ENCODE results near the gene CTNNBL1.

Gene CTNNBL1

DNA sequence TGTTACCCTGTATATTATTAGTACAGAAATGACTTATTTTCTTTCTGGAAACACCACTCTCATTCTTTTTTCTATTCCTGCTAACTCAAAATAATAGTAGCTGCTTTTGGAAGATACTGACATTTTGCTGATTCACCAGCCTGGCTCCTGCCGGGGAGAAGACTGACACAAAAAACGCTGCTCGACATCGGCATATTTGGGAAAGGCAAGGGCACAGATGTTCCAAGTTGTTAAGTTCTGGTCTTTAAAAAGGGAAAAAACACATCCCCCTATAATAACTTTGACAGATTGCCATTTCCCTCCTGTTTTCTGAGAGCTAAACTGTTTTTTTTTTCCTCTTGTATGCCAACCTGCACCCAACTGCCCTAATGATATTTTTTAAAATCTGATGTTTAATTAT, 55.4 kb downstream of the CTNNBL1 start:
- no peak overlapping the region for H3K4me3 ChIP-seq (replicated peaks; ENCODE audit: low read depth, low read length)
- no peak for DNase-seq (ENCODE audit: extremely low read depth, low read depth)
- TF ChIP-seq, protein P1, sequence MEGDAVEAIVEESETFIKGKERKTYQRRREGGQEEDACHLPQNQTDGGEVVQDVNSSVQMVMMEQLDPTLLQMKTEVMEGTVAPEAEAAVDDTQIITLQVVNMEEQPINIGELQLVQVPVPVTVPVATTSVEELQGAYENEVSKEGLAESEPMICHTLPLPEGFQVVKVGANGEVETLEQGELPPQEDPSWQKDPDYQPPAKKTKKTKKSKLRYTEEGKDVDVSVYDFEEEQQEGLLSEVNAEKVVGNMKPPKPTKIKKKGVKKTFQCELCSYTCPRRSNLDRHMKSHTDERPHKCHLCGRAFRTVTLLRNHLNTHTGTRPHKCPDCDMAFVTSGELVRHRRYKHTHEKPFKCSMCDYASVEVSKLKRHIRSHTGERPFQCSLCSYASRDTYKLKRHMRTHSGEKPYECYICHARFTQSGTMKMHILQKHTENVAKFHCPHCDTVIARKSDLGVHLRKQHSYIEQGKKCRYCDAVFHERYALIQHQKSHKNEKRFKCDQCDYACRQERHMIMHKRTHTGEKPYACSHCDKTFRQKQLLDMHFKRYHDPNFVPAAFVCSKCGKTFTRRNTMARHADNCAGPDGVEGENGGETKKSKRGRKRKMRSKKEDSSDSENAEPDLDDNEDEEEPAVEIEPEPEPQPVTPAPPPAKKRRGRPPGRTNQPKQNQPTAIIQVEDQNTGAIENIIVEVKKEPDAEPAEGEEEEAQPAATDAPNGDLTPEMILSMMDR (IDR thresholded peaks at IDR 0.05; ENCODE audit: low read depth, low read length, missing control alignments) = no peak

GRCh38 chr20:37749620-37750403, 56.0 kb downstream of the CTNNBL1 start:
- TF ChIP-seq, protein P1 (IDR thresholded peaks at IDR 0.05; ENCODE audit: low read depth, low read length, missing control alignments) = no peak

DNA sequence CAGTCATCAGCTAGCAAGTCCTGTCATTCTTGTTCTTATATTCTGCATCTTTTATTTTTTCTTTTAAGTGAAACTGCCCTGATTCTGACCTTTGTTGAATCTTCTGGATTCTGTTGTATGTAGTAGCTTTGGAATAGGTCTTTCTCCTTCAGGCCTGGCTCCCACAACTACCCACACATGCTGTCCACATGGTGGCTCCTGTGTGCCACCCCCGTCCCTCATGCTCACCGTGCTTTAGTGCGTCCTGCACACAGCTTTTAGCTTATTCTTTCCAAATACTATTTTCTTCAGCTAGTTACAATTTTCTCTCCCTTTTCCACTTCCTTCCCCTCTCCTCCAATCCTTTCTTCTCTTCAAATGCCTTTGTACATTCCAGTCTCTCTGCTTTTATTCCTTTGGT, 61.8 kb downstream of the CTNNBL1 start:
- DNase-seq (ENCODE audit: extremely low read depth, low read depth) = peak; percentile 32
- TF ChIP-seq, protein P1 (IDR thresholded peaks at IDR 0.05; ENCODE audit: low read depth, low read length, missing control alignments) = no peak
- H3K4me3 ChIP-seq (replicated peaks; ENCODE audit: low read depth, low read length) = no peak overlapping the region

More at GRCh38 chr20:37749620-37750403, 56.0 kb downstream of the CTNNBL1 start:
- H3K4me3 ChIP-seq (replicated peaks; ENCODE audit: low read depth, low read length) = no peak overlapping the region
- no peak for DNase-seq (ENCODE audit: extremely low read depth, low read depth)

DNA sequence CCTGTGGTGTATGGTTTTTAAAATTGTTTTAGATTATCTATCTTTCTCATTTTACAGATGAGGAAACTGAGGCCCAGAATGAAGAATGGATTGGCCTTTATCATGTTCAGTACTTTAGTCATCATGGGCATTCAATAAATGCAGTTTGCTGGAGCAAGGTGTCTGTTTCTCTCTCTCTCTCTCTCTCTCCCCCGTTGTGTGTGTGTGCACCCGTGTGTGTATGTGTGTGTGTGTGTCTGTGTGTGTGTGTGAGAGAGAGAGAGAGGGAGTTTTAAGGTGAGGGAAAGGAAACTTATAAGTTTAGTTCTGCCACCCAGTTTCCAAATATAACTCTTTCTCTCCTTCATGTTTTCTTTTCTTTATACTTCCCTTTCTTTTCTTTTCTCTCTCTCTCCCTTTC, 62.4 kb downstream of the CTNNBL1 start:
- no peak for DNase-seq (ENCODE audit: extremely low read depth, low read depth)
- no peak overlapping the region for H3K4me3 ChIP-seq (replicated peaks; ENCODE audit: low read depth, low read length)
- TF ChIP-seq, protein P1 (IDR thresholded peaks at IDR 0.05; ENCODE audit: low read depth, low read length, missing control alignments) = no peak

DNA sequence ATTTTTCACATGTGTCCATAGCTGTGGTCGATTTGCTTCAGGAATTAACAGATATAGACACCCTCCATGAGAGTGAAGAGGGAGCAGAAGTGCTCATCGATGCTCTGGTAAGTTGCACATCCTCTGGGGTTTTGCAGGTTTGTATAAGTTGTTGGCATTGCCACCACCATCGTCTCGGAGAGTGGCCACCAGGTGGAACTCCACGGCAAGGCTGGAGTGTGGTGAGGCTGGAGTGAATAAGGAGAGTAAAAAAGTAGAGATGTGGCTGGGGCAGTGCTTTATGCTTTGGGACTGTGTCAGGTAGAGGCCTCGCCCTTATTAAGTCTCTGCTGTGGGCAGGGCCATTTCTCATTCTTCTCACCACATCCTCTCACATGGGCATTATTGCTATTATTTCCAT, 63.7 kb downstream of the CTNNBL1 start:
- TF ChIP-seq, protein P1 (IDR thresholded peaks at IDR 0.05; ENCODE audit: low read depth, low read length, missing control alignments) = peak; percentile 7
- no peak overlapping the region for H3K4me3 ChIP-seq (replicated peaks; ENCODE audit: low read depth, low read length)
- DNase-seq (ENCODE audit: extremely low read depth, low read depth) = no peak

DNA sequence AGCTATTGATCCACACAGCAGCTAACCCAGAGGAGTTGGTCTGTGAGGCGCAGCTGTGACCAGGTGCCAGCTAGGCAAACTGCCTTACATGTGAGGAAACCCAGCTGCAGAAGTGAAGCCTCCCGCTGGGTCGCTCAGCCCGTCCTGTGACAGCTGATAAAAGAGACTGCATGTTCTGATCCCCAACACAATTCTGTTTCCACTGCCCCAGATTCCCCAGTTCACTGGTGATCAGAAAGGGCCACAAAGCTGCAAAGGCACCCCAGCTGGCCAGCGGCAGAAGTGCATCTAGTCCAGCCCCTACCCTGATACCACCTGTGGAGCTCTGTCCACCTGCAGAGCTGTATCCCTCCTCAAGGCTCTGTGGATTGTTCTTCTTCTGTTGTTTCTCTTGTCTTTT, 64.5 kb downstream of the CTNNBL1 start:
- no peak overlapping the region for H3K4me3 ChIP-seq (replicated peaks; ENCODE audit: low read depth, low read length)
- no peak for DNase-seq (ENCODE audit: extremely low read depth, low read depth)
- TF ChIP-seq, protein P1 (IDR thresholded peaks at IDR 0.05; ENCODE audit: low read depth, low read length, missing control alignments) = peak; percentile 16
